ENCODE measurements around the gene IFITM1.
"Not testable (repeated sequence)": the region's sequence is repeated elsewhere in the genome, so short reads cannot be mapped to it uniquely, and the experiment has no call there.

Gene IFITM1

DNA sequence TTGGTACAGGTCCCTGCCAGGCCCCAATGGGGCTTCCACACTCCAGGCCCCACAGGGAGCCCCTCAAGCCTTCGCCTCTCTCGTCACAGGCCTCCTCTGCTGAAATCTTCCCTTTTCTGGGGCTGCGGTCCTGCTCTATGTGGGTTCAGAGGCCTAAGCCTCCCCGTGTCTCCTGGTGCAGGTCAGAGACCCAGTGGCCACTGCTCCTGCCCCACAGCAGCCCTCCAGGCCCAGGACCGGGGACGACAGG lies 12.7 kb downstream of the IFITM1 start:
- no peak for DNase-seq (ENCODE audit: low read depth in 2 of 2)

DNA sequence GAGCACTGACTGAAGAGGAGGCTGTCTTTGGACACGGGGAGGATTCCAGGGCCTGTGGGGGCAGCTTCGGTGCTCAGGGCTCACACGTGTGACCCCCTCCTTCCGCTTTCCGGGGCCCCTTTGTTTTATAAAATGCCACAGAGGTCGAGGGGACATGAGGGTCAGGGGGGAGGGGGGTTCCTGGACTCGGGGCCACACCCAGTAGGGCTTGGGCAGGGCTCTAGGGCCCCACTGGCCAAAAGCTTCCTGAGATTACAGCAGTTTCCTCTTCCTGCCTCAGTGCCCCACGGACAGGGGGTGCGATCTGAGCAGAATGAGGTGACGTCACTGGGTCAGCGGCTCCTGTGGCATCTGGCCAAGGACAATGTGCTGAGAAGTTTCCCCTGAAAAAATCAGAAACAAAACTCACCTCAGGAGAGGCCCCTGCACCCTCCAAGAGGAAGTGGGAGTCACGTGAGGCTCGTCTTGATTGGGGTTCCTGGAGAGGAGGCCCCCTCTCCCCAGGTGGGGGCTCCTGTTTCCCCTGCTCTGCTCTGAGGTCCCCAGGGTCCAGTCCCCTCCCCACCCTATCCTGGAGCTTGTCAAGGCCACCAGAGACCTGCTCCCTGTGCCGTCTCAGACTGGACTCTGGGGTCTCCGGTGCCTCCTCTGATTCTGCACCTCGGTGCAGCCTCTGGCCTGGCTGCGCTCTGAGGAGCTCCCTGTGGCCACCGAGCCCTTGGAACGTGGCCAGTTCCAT lies 13.2 kb downstream of the IFITM1 start:
- DNase-seq (ENCODE audit: low read depth in 2 of 2): no peak

DNA sequence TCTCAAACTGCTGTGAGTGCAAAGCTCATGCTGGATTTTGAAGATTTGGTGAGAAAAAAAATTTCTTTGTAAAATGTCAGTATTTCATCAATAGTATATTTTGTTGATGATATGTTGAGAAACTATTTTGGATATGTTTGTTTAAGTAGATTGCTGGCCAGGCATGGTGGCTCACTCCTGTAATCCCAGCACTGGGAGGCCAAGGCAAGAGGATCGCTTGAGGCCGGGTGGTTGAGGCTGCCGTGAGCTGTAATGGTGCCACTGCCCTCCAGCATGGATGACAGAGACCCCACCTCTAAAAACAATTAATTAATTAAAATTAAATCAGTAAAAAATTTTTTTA lies 13.7 kb downstream of the IFITM1 start:
- no peak for DNase-seq (ENCODE audit: low read depth in 2 of 2)

DNA sequence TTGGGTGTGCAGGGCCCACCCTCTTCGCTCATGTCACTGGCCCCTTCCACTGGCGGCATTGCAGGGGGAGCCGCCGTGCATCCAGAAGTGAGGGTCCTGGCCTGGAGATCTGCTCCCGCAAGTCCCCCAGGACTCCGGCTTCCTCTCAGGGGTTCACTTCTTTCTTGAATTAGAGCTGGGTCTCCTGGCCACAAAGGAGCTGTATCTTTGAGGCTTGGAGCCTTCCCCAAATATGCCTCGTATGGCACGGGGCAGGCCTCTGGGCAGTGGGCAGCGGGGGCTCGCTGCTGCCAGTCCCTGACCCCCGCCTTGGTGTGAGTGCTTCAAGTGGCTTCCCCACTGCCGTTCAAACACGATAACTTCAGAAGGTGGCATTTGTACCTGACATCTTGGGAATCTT lies 14.2 kb downstream of the IFITM1 start:
- no peak for DNase-seq (ENCODE audit: low read depth in 2 of 2)

DNA sequence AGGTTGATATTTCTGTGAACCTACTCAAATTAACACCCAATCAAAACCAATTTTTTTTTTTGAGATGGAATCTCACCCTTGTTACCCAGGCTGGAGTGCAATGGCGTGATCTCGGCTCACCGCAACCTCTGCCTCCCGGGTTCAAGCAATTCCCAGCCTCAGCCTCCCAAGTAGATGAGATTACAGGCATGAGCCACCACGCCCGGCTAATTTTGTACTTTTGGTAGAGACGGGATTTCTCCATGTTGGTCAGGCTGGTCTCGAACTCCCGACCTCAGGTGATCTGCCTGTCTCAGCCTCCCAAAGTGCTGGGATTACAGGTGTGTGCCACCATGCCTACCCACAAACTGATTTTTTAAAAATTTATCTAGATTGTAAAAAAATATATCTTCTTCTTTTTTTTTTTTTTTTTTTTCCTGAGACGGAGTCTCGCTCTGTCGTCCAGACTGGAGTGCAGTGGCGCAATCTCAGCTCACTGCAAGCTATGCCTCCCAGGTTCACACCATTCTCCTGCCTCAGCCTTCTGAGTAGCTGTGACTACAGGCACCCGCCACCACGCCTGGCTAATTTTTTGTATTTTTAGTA lies 14.8 kb downstream of the IFITM1 start:
- DNase-seq (ENCODE audit: low read depth in 2 of 2): not testable (repeated sequence)

DNA sequence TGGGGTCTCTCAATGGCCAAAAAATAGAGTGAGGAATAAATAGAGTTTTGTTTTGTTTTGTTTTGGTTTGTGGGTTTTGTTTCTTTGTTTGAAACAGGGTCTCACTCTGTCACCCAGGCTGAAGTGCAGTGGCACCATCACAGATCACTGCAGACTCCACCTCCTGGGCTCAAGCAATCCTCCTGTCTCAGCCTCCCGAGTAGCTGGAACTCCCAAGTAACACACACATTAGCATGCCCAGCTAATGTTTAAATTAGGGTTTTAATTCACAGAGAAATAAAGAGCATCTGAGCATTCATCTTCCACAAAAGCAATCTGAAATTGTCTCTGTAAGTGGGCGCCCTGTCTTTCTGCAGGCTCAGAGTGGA lies 16.0 kb downstream of the IFITM1 start:
- DNase-seq (ENCODE audit: low read depth in 2 of 2): no peak

DNA sequence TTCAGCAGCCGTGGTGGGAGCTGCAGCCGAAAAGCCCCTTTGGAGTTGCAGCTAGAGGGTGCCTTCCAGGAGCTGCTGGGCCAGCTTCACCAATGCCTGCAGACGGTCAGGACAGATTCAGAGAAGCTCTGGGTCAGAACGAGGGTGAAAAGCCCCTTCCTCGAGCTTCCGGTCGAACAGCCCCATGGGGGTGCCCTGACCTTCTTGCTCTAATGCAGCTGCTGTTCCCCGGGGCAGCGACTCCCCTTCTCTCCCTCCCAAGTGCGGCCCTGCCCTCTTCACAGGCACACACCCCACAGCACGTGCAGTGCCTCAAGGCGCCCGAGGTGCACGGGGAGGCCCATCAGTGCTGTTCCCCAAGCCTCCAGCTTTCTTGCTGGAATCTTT lies 16.5 kb downstream of the IFITM1 start:
- no peak for DNase-seq (ENCODE audit: low read depth in 2 of 2)

DNA sequence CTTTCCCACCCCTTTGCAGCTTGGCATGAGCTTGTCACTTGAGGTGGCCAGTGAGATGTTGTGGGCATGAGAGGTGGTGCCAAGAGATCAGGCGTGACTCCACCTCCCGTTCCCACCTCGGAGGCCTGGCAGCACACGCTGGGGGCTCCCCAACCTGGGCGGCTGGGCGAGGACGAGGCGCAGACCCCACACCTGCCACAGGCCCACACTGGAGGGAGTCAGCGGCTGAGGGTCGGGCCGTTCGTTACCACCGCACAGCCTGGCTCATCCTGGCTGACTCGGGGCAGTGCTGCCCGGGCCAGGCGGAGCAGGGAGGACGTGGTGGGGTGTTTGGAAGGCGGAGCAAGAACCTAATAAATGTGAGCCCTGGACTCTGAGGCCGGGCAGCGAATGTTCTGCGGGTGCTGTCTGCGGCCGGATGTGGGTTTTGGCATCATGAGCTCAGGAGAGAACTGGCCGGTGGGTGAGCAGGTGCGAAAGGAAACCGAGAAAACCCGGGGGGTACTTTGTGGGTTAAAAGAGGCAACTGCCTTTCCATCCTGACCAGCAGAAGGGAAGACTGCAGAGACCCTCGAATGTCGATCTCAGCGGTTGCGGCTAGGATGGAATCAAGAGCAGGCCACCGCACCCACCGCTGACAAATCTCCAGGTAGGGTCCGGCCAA lies 17.0 kb downstream of the IFITM1 start:
- DNase-seq (ENCODE audit: low read depth in 2 of 2): no peak

DNA sequence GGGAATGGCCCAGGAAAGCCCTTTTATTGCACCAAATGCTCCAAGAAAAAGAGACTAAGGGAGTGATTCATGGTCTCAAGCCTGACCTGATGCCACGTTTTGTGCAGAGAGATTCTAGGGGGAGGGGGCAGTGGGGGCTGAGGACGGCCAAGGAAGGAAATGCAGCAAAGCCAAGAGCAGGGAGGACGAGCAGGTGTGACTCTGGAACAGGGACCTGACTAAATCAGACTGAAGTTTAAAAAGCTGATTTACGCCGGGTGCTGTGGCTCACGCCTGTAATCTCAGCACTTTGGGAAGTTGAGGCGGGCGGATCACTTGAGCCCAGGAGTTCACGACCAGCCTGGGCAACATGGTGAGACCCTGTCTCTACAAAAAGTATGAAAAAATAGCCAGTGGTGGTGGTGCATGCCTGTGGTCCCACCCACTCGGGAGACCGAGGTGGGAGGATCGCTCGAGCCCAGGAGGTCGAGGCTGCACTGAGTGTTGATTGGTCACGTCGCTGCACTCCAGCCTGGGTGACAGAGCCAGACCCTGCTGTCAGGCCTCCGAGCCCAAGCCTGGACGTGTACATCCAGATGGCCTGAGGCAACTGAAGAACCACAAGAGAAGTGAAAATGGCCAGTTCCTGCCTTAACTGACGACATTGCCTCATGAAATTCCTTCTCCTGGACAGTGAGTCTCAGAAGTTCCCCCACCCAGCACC lies 17.7 kb downstream of the IFITM1 start:
- DNase-seq (ENCODE audit: low read depth in 2 of 2): no peak

DNA sequence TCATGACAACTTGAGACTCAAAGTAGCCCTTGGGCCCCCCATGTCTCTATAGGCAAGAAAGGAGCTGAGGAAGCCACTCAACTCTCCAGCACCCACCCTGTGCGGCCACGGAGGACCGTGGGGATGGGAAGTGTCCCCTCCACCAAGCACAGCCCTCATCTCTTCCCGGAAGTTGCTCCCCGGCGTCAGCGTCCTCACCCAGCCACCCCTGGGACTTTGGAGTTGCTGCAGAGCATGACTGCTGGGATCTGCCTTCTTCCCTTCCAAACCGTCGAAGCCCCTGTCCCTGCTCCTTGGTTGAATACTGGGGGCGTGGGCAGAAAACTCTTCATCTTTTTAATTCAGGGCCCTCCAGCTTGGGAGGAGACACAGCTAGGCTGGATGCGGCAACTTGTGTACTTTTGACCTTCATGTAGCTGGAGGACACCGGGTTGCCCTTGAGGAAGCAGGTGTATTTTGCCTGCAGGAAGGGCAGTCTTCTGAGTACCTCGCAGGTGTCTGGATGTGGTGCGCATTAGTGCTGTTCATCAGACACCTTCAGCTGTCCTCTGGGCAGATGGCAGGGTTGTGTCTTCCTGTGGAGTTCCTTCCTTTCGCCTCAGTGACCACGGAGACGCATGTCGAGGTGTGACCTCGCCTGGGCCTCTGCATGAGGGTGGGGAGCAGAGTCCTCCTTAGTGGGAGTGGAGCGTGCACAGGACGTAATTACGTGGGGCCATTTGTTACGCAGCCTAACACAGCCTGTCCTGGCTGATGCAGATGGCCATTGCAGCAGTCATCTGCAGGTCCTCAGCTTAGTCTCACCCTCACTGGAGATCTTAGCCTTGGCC lies 19.0 kb downstream of the IFITM1 start:
- no peak for DNase-seq (ENCODE audit: low read depth in 2 of 2)

DNA sequence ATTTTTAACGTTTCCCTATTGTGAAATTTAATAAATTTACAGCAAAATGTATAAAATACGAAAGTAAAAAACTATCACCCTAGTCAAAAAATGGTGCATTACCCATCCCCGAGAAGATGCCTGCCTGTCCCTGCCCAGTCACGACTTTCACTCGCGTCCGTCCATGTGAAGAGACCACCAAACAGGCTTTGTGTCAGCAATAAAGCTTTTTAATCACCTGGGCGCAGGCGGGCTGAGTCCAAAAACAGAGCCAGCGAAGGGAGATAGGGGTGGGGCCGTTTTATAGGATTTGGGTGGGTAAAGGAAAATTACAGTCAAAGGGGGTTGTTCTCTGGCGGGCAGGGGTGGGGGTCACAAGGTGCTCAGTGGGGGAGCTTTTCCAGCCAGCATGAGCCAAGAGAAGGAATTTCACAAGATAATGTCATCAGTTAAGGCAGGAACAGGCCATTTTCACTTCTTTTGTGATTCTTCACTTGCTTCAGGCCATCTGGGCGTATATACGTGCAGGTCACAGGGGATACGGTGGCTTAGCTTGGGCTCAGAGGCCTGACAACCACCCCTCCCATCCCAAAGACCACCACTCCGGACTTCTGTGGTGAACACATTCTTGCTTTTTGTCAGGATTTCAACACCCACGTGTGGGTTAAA lies 19.9 kb downstream of the IFITM1 start:
- not testable (repeated sequence) for DNase-seq (ENCODE audit: low read depth in 2 of 2)

DNA sequence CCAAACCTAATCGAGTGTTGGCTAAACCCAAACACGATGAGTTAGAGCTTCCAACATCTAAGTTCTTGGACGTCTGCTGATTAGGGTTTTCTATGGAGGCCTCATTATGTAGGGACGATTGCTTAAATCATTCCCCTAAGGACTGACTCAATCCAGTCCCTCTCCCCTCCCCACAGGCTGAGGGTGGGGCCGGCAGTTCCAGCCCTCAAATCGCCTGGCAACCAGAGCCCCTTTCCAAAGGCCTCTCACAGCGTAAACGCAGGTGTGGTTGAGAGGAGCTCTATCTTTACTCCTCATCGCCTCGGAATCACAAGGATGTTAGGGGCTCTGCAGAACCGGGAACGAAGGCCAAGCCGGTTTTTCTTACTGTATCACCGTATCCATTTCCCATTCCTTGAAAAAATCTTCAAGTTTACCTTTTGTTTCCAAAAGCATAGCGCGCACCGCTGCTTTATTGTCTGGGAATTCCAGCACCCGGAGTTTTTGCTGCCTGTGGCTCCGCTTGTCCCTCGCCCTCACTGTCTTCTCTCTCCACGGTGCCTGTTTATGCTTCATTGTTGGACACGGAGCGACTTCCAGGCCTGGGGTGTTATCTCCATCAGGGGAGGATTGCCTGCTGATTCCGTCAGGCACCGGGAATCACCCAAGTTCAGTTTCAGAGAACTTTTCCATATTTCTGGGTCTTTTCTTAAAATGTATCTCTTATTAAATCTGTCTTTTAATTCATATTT lies 20.6 kb downstream of the IFITM1 start:
- DNase-seq (ENCODE audit: low read depth in 2 of 2): no peak

DNA sequence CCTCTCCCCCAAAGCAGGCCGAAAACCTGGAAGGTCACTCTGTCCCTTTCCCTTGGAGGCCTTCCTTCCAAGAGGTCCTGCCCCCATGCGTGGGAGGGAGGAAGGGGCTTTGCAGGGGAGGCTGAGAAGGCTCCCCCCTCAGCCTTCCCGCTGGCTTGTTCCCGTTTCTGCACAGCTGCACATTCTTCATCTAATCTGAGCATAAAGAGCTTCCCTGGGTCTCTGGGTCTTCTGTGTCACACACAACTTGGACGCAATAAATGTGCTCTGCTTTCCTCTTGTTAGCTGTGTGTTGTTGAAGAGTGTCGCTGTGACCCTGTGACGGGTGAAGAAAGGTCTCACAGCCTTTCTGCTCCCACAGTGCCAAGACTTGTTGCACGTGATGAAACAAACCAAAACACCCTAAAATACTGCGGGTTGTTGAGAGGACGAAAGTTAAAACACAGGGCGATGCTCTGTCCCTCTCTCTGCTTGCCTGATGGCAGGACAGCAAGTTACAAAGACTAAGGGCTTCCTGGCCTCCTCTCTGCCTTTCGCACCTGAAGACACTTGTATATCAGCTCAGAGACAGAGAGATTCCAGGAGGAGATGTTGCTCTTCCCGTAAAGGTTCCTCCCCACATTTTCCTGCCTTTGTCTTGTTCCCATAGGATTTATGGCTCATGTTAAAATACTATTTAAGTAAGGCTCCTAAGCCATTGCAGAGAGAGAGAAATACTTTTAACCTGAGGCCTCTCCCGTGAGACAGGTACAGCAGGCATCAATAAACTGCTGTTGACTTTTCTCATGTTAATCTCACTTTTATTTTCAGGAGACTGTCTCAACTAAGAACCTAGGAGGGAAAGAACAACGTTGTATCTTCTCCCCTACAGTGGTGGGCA lies 22.2 kb downstream of the IFITM1 start:
- DNase-seq (ENCODE audit: low read depth in 2 of 2): no peak

DNA sequence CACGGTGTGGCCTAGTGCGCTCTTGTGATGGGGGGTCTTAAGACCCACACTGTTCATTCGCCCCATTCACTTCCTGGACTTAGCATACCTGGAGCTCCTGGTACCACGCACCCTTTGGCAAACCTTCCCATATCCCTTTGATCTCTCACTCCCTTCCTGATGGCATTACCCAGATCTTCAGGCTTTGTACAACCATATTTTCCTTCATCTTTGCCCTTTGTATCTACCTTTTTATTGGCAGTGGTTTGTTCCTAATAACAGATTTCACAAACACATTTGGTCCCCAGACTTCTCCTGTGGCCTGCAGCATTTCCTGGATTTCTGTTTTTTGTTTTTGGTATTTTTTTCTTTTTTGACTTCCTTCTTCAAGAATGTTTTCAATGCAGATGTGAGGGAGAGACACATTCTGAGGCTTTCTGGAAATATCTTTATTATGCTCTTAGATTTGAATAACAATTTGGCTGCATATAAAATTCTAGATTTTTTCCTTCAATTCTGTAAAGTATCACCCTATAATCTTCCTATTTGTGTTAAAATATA lies 22.9 kb downstream of the IFITM1 start:
- no peak for DNase-seq (ENCODE audit: low read depth in 2 of 2)

DNA sequence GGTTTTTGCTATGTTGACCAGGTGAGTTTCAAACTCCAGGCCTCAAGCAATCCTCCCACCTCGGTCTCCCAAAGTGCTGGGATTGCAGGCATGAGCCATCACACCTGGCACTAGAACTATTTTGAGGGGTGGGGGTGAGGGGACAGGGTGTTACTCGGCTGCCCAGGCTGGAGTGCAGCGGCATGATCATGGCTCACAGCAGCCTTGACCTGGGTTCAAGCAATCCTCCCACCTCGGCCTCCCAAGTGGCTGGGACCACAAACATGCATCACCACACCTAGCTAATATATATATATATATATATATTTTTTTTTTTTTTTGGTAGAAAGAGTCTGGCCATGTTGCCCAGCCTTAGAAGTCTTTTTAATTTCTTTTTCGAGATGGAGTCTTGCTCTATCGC lies 23.9 kb downstream of the IFITM1 start:
- no peak for DNase-seq (ENCODE audit: low read depth in 2 of 2)

DNA sequence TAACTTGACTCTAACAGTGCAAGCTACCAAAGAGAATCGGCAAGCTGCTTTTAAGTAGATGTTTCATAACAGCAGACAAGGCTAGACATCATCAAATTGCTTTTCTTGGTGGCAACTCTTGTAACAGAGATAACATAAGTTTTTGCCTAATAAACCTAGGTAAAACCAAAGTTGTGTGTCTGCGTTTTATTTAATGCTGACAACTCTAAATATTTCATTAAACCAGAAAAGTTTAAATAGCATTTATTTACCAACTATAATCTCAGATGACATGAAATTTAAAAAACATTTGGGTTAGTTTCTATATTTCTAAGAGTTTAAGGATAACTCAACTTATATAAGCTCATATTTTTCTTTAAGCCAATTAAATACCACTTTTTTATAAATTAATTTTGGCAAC lies 26.1 kb downstream of the IFITM1 start:
- no peak for DNase-seq (ENCODE audit: low read depth in 2 of 2)

DNA sequence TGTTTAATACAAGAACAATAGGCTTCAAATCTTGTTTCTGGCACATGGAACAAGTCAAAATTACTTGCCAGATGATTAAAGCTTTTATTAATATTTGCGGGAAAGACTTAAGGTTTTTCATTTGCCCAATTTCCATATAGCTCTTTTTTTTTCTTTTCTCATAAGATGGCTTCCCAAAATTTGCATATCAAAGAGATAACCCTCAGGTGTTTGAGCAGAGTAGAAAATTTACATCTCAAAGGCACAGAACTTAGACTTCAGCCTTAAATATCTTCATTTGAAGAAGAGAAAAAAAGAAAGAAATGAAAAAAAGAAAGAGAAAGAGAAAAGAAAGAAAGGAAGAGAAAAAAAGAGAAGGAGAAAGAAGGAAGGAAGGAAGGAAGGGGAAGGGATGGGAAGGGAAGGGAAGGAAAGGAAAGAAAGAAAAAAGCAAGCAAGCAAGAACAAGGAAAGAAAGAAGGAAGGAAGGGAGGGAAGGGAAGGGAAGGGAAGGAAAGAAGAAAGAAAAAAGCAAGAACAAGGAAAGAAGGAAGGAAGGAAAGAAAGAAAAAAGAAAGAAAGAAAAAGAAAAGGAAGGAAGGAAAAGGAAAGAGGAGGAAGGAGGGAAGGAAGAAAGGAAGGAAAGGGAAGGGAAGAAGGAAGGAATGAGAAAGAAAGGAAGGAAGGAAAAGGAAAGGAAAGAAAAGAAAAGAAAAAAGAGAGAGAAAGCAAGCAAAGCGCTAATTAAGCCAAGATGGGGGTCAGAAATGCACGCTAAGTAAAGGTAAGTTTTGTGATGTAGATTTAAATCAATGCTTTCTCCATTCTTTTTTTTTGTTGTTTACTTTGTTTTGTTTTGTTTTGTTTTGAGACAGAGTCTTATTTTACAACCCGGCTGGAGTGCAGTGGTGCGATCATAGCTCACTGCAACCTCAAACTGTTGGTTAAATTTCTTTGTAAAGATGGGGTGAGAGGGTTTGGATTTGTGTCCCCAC lies 27.0 kb downstream of the IFITM1 start:
- no peak for DNase-seq (ENCODE audit: low read depth in 2 of 2)

DNA sequence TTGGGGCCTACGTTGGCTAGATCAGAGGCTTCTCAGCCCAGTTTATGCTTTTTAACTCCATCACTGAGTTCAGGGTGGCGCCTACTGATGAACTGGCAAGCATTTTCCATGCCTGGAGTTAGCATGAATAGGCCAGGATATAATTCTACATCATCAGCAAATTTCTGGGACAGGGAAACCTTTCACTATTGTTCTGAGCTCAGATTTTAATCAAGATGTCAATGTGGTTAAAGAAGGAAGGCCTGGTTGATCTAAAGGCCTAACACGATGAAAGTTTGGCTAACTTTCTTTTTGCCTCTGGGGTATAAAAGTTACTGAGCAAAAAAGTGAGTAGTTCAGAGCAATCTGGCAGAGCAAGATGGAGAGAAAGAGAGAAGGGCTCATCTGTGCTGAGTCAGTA lies 28.5 kb downstream of the IFITM1 start:
- DNase-seq (ENCODE audit: low read depth in 2 of 2): no peak

All from fibroblast of skin of left biceps (primary cell).